WERI-Rb-1 (cell line): ENCODE measurements around the gene GPATCH11.

Experiments
- DNase-seq: peaks from one replicate; pipeline ENCODE4 v3.0.0-alpha.2; 2020
- H3K27ac ChIP-seq: fragments of 250-450 bp; sonication (Bioruptor Pico); 2 replicates; pipeline ENCODE4 v1.5.1; 2020; ENCODE audit warnings: mild to moderate bottlenecking, moderate library complexity
- H3K27me3 ChIP-seq: fragments of 250-450 bp; sonication (Bioruptor Pico); 2 replicates; pipeline ENCODE4 v1.5.1; 2021; ENCODE audit warnings: mild to moderate bottlenecking, low read depth, moderate library complexity; ENCODE audit not compliant: insufficient read depth, severe bottlenecking
- H3K36me3 ChIP-seq: fragments of 250-450 bp; sonication (Bioruptor Pico); 2 replicates; pipeline ENCODE4 v1.5.1; 2020; ENCODE audit warnings: mild to moderate bottlenecking, moderate library complexity
- H3K4me3 ChIP-seq: 2 replicates; pipeline ENCODE4 v1.5.1; 2011; ENCODE audit warnings: low read depth, mild to moderate bottlenecking, control low read depth, low read length
- H3K9me3 ChIP-seq: fragments of 250-450 bp; sonication (Bioruptor Pico); 2 replicates; pipeline ENCODE4 v1.5.1; 2021; ENCODE audit warnings: mild to moderate bottlenecking, moderate library complexity; ENCODE audit not compliant: severe bottlenecking
- TF ChIP-seq, protein P1 (sequence below): IDR thresholded peaks from 2 replicates; pipeline ENCODE4 v1.5.1; 2011; ENCODE audit warnings: low read depth, mild to moderate bottlenecking, control low read depth, inconsistent platforms, low read length

GPATCH11 gene

DNA sequence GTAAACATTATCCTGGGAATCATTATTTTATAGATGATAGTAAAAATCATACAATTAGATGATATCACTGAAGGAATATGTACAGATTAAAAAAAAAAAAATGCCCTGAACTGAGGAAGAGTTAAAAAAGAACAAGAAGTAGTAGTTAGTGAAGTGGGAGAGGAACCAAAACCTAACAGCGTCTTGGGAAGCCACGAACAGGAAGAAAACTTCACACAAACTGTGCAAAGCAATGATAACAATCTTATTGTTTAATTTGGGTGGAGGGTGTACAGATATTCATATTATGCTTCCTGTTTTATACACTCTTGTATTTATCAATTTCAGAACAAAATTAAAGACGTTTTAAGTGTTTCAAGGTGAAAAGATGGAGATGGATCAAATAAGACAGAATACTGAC, 3.6 kb upstream of the GPATCH11 start:
- Histone ChIP-seq H3K27ac (no peak overlapping the region), H3K4me3 (no peak overlapping the region)
- no peak for DNase-seq

DNA sequence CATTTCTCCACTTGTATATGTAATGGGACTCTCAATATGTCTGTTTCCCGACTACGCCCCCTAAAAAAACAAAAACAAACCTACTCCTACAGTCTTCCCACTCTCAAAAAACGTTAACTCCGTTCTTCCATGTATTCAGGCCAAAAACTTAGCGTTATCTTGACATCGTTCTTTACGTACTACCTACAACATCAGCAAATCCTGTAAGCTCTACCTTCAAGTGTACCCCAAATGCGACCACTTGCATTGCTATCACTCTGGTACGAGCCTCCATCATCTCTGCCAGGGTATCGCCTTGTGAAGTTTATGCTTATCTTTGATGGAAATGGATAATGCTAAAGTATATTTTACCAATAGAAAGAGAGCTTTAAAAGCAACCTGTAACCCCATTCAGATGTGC, 479 bp downstream of the GPATCH11 start:
- DNase-seq, result no peak
- Histone ChIP-seq H3K9me3 (no peaks in the 10 kb centered on the region), H3K27me3 (no peaks in the 10 kb centered on the region), H3K4me3 (peak overlapping the region; percentile 78), H3K36me3 (peaks cover 31% of the 10 kb centered on the region), H3K27ac (peak overlapping the region; percentile 35)
- TF ChIP-seq, protein P1, sequence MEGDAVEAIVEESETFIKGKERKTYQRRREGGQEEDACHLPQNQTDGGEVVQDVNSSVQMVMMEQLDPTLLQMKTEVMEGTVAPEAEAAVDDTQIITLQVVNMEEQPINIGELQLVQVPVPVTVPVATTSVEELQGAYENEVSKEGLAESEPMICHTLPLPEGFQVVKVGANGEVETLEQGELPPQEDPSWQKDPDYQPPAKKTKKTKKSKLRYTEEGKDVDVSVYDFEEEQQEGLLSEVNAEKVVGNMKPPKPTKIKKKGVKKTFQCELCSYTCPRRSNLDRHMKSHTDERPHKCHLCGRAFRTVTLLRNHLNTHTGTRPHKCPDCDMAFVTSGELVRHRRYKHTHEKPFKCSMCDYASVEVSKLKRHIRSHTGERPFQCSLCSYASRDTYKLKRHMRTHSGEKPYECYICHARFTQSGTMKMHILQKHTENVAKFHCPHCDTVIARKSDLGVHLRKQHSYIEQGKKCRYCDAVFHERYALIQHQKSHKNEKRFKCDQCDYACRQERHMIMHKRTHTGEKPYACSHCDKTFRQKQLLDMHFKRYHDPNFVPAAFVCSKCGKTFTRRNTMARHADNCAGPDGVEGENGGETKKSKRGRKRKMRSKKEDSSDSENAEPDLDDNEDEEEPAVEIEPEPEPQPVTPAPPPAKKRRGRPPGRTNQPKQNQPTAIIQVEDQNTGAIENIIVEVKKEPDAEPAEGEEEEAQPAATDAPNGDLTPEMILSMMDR, result no peak

More for the DNA sequence above, 3.6 kb upstream of the GPATCH11 start:
- no peaks in the 10 kb centered on the region for H3K9me3 ChIP-seq
- H3K27me3 ChIP-seq, result no peaks in the 10 kb centered on the region
- TF ChIP-seq, protein P1, result no peak
- peaks cover 29% of the 10 kb centered on the region for H3K36me3 ChIP-seq

DNA sequence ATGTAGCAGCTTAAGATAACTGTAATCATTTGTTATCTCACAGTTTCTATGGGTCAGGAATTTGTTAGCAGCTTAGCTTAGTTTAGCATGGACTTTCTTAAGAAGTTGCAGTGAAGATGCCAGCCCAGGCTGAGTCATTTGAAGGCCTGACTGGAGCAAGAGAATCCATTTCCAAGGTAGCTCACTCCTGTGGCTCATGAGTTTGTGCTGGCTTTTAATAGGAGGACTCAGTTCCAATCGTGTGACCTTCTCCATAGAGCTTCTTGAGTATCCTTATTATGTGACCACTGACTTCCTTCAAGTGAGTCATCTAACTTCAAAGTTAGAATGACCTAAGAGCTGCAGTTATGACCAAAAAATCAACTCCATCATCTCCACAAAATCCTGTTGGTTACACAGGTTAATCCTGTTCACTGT, 1.4 kb downstream of the GPATCH11 start:
- H3K9me3 ChIP-seq, result no peaks in the 10 kb centered on the region
- H3K27me3 ChIP-seq, result no peaks in the 10 kb centered on the region
- no peak overlapping the region for H3K4me3 ChIP-seq
- TF ChIP-seq, protein P1, result no peak
- peaks cover 34% of the 10 kb centered on the region for H3K36me3 ChIP-seq
- no peak for DNase-seq
- no peak overlapping the region for H3K27ac ChIP-seq

DNA sequence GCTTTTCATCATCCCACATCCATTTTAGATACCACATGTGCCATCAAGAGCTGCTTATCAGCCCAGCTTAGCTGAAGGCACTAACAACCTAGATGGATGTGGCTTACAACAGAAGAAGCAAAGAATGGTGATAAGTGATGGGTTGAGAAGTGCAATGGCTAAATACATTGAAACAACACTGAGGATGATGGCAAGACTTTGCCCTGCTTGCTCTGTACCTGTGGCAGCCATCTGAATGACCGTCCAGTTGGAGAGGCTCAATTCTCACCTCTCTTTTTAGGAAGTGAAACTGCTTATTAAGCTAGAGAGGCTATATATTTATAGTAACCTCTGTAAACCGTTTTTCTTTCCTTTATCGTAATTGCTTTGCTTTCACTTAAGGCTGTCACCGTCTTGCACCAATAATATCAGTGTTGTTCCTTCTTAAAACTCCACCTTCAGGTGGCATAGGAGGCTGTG, 5.7 kb downstream of the GPATCH11 start:
- DNase-seq, result no peak
- Histone ChIP-seq H3K9me3 (no peaks in the 10 kb centered on the region), H3K4me3 (no peak overlapping the region), H3K27ac (no peak overlapping the region), H3K27me3 (no peaks in the 10 kb centered on the region), H3K36me3 (peaks cover 57% of the 10 kb centered on the region)
- TF ChIP-seq, protein P1, result no peak

DNA sequence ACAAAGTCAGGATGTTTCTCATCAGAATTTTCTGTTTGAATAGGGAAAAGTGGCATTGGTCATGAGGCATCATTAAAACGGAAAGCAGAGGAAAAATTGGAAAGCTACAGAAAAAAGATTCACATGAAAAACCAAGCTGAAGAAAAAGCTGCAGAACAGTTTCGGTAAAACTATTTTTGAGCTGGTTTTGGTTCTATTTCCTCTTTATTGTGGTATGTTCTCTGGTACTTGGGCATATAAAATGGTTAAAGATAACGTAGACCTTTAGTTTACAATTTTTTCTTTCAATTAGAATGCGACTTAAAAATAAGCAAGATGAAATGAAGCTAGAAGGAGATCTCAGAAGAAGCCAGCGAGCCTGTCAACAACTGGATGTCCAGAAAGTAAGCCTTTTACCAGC, 7.6 kb downstream of the GPATCH11 start:
- Histone ChIP-seq H3K27ac (no peak overlapping the region), H3K27me3 (no peaks in the 10 kb centered on the region), H3K36me3 (peaks cover 68% of the 10 kb centered on the region), H3K9me3 (no peaks in the 10 kb centered on the region), H3K4me3 (no peak overlapping the region)
- no peak for DNase-seq
- TF ChIP-seq, protein P1, result no peak

DNA sequence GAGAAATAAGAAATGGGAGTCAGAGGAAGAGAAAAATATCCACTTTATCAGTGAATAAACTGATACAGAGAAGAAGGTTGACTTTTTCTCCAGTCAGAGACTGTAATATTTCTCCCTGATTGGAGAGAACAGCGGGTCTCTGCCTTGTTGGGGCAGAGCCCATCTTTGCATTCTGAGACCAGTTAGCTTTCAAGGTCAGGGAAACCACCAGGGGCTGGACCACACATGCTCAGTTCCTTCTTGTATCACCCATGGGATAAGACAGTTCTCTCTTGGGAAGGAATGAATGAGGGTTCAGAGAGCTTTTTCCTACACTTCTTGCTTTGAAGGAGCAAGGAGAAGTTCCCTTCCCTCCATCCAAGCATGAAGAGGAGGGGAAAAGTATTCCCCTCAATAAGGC, 12.2 kb downstream of the GPATCH11 start:
- Histone ChIP-seq H3K9me3 (no peaks in the 10 kb centered on the region), H3K4me3 (no peak overlapping the region), H3K27me3 (no peaks in the 10 kb centered on the region), H3K36me3 (peaks cover 54% of the 10 kb centered on the region), H3K27ac (no peak overlapping the region)
- no peak for DNase-seq
- TF ChIP-seq, protein P1, result no peak
